Loucy (cell line): ENCODE measurements around the gene ST6GAL1.
"Not testable (repeated sequence)": the region's sequence is repeated elsewhere in the genome, so short reads cannot be mapped to it uniquely, and the experiment has no call there.

Experiments used
- EZH2phosphoT487 ChIP-seq: fragments of 200-600 bp; IDR thresholded peaks from 2 replicates; pipeline ENCODE4 v1.6.1; 2018; ENCODE audit warnings: antibody characterized with exemption, mild to moderate bottlenecking, moderate library complexity, borderline replicate concordance
- TF ChIP-seq, protein P1 (sequence below): fragments of 200-600 bp; sonication (generic); conservative IDR thresholded peaks from 2 replicates; pipeline ENCODE4 v1.5.1; 2014; ENCODE audit warnings: mild to moderate bottlenecking, antibody characterized with exemption, low read length

- TF ChIP-seq, protein P1, sequence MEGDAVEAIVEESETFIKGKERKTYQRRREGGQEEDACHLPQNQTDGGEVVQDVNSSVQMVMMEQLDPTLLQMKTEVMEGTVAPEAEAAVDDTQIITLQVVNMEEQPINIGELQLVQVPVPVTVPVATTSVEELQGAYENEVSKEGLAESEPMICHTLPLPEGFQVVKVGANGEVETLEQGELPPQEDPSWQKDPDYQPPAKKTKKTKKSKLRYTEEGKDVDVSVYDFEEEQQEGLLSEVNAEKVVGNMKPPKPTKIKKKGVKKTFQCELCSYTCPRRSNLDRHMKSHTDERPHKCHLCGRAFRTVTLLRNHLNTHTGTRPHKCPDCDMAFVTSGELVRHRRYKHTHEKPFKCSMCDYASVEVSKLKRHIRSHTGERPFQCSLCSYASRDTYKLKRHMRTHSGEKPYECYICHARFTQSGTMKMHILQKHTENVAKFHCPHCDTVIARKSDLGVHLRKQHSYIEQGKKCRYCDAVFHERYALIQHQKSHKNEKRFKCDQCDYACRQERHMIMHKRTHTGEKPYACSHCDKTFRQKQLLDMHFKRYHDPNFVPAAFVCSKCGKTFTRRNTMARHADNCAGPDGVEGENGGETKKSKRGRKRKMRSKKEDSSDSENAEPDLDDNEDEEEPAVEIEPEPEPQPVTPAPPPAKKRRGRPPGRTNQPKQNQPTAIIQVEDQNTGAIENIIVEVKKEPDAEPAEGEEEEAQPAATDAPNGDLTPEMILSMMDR, result not testable (repeated sequence)
- not testable (repeated sequence) for TF ChIP-seq EZH2phosphoT487
Observed at GRCh38 chr3:186992096-186992495, 61.8 kb downstream of the ST6GAL1 start.
